Measurements from ENCODE around the gene RBM43. TPM values are rescaled to one million over a fixed set of nuclear protein-coding genes. Genes with fewer than 3 reads are reported as not detected.

RBM43 gene
- total RNA-seq, 1 experiment from 2014 or later: 1.8 TPM

- Mint-ChIP-seq H3K27me3 (ENCODE audit: low read depth) (no peaks in the 10 kb centered on the region), H3K9me3 (peaks cover 23 to 25% of the 10 kb centered on the region in 2 experiments), H3K36me3 (ENCODE audit: insufficient read depth in 1 of 3, low read depth in 3 of 3) (peaks cover 16 to 31% (median 20%) of the 10 kb centered on the region in 3 experiments), H3K4me1 (peaks cover 0 to 6% of the 10 kb centered on the region in 2 experiments; a peak in 1 of 4 replicates), H3K4me3 (no peak overlapping the region), H3K27ac (no peak overlapping the region)
- no peak overlapping the region for H3K56ac ChIP-seq (ENCODE audit: insufficient read length, low read depth, low read length)
- no peak overlapping the region for H4K8ac ChIP-seq (replicated peaks; ENCODE audit: insufficient read length, low read depth, low read length)
- H3K79me1 ChIP-seq (ENCODE audit: insufficient read depth, low read depth, low read length, poor library complexity, severe bottlenecking): no peaks in the 10 kb centered on the region
- H3K4me1 ChIP-seq (ENCODE audit: insufficient read depth, low read length): no peaks in the 10 kb centered on the region
- no peak overlapping the region for H3K4ac ChIP-seq (ENCODE audit: low read depth, low read length)
- no peak overlapping the region for H3T11ph ChIP-seq (ENCODE audit: low read length)
- no peak overlapping the region for H3K18ac ChIP-seq (ENCODE audit: insufficient read length, low read depth, low read length)
- H4K20me1 ChIP-seq (ENCODE audit: control insufficient read depth, insufficient read depth, insufficient read length): no peaks in the 10 kb centered on the region
- H2BK15ac ChIP-seq (ENCODE audit: low read depth, low read length): no peak overlapping the region
- no peaks in the 10 kb centered on the region for H3K27me3 ChIP-seq (ENCODE audit: insufficient read depth, low read length)
- DNase-seq: no peak
- H3K9ac ChIP-seq (ENCODE audit: extremely low read depth, insufficient read length, low read length): no peak overlapping the region
- no peak overlapping the region for H2BK5ac ChIP-seq (ENCODE audit: insufficient read length, low read length)
- H4K91ac ChIP-seq (ENCODE audit: insufficient read length, low read depth, low read length): no peak overlapping the region
- no peaks in the 10 kb centered on the region for H3K9me3 ChIP-seq (ENCODE audit: control insufficient read depth, low read depth, low read length)
- H3K23ac ChIP-seq (ENCODE audit: insufficient read length, low read depth, low read length): no peak overlapping the region
- H2BK12ac ChIP-seq (ENCODE audit: insufficient read length, low read depth, low read length): no peak overlapping the region
- no peak overlapping the region for H3K14ac ChIP-seq (ENCODE audit: insufficient read depth, low read length)
- H2AK5ac ChIP-seq (ENCODE audit: insufficient read length, low read length): no peak overlapping the region
- H3K23me2 ChIP-seq (ENCODE audit: insufficient read length, low read depth, low read length, poor library complexity, severe bottlenecking): no peaks in the 10 kb centered on the region
- H2BK20ac ChIP-seq (ENCODE audit: low read depth, low read length, poor library complexity, severe bottlenecking): no peak overlapping the region
- no peaks in the 10 kb centered on the region for H3K79me2 ChIP-seq (ENCODE audit: insufficient read depth, low read length)
- H2AFZ ChIP-seq (ENCODE audit: low read length): no peak overlapping the region
- no peak overlapping the region for H4K5ac ChIP-seq (ENCODE audit: insufficient read length, low read depth, low read length)
- no peak overlapping the region for H3K4me2 ChIP-seq (ENCODE audit: insufficient read depth, insufficient read length, low read length)
- H2BK120ac ChIP-seq (ENCODE audit: low read depth, low read length, poor library complexity, severe bottlenecking): no peak overlapping the region
- TF ChIP-seq CTCF (conservative IDR thresholded peaks at IDR 0.05): no peak
- no peak overlapping the region for H3K27ac ChIP-seq (ENCODE audit: insufficient read length, low read depth, low read length)
These were observed 14.2 kb downstream of the RBM43 start for GRCh38 chr2:151247432-151247831.
